PC-9 (cell line): ENCODE measurements around the gene CCDC34. TPM values are rescaled to one million over a fixed set of nuclear protein-coding genes. Genes with fewer than 3 reads are reported as not detected.

Experiments
- BruUV-seq: library from RNA; stranded (reverse); fragments of 400-500 nt; replicated peaks from 2 replicates; lab custom pipeline; 2021; lab: Mats Ljungman, UMichigan
- CTCF ChIA-PET: fragments of 300-600 bp; sonication (Branson Sonifier 250); formaldehyde crosslinking; loops from one replicate; lab custom pipeline; 2022; ENCODE audit warnings: antibody characterized with exemption; lab: Charles Lee
- POLR2A ChIA-PET: fragments of 300-600 bp; sonication (Branson Sonifier 250); formaldehyde crosslinking; loops from one replicate; lab custom pipeline; 2022; ENCODE audit warnings: antibody characterized with exemption; ENCODE audit not compliant: unreplicated experiment; lab: Charles Lee
- DNase-seq, 2 experiments: peaks; one replicate each; pipeline versions ENCODE4 v3.0.0 to v3.0.0-alpha.2; 2015 to 2022; ENCODE audit warnings: mixed read lengths in 1 of 2
- H2AFZ ChIP-seq: fragments of 200-600 bp; sonication (generic); 2 replicates; pipeline ENCODE4 v1.8.1; 2017; ENCODE audit warnings: antibody characterized with exemption
- H3F3A ChIP-seq: fragments of 200-600 bp; sonication (generic); 2 replicates; pipeline ENCODE4 v1.8.1; 2017; ENCODE audit warnings: antibody characterized with exemption, mild to moderate bottlenecking, low read depth; ENCODE audit not compliant: insufficient read depth
- H3K27ac ChIP-seq: fragments of 200-600 bp; sonication (generic); 2 replicates; pipeline ENCODE4 v1.6.1; 2016; ENCODE audit warnings: mixed run types
- H3K27me3 ChIP-seq: fragments of 200-600 bp; sonication (generic); 2 replicates; pipeline ENCODE4 v1.6.1; 2016; ENCODE audit warnings: low read depth, mixed run types; ENCODE audit not compliant: insufficient read depth
- H3K36me3 ChIP-seq: fragments of 200-600 bp; sonication (generic); 2 replicates; pipeline ENCODE4 v1.6.1; 2016; ENCODE audit warnings: low read depth, mixed run types
- H3K4me1 ChIP-seq: fragments of 200-600 bp; sonication (generic); replicated peaks from 2 replicates; pipeline ENCODE4 v1.6.1; 2016; ENCODE audit warnings: mixed run types; ENCODE audit not compliant: insufficient read depth
- H3K4me2 ChIP-seq: fragments of 200-600 bp; sonication (generic); 2 replicates; pipeline ENCODE4 v1.6.1; 2017; ENCODE audit warnings: mixed run types
- H3K4me3 ChIP-seq: fragments of 200-600 bp; sonication (generic); 2 replicates; pipeline ENCODE4 v1.6.1; 2016; ENCODE audit warnings: mixed run types
- H3K79me2 ChIP-seq: fragments of 200-600 bp; sonication (generic); 2 replicates; pipeline ENCODE4 v1.6.1; 2017; ENCODE audit warnings: low read depth, mixed run types
- H3K9me2 ChIP-seq: fragments of 200-600 bp; sonication (generic); 2 replicates; pipeline ENCODE4 v1.8.1; 2017; ENCODE audit warnings: mild to moderate bottlenecking; ENCODE audit not compliant: insufficient read depth
- H3K9me3 ChIP-seq: fragments of 200-600 bp; sonication (generic); 2 replicates; pipeline ENCODE4 v1.8.1; 2016; ENCODE audit warnings: low read depth; ENCODE audit not compliant: insufficient read depth
- H4K20me1 ChIP-seq: fragments of 200-600 bp; sonication (generic); 2 replicates; pipeline ENCODE4 v1.8.1; 2017; ENCODE audit not compliant: insufficient read depth
- CTCF ChIP-seq: fragments of 200-600 bp; sonication (generic); conservative IDR thresholded peaks from 2 replicates; pipeline ENCODE4 v1.6.1; 2017; ENCODE audit warnings: mixed run types, antibody characterized with exemption, mild to moderate bottlenecking, moderate library complexity
- EZH2 ChIP-seq: fragments of 200-600 bp; sonication (generic); IDR thresholded peaks from 2 replicates; pipeline ENCODE4 v1.8.0; 2017; ENCODE audit warnings: antibody characterized with exemption, low read depth
- intact Hi-C: fragments of 100-400 bp; cut with micrococcal nuclease; formaldehyde crosslinking; loops from one replicate; pipeline ENCODE4 v1.10.0; 2022; ENCODE audit not compliant: unreplicated experiment
- total RNA-seq: library from RNA; stranded (reverse); gene quantifications from 2 replicates; pipeline ENCODE4 v1.2.3, GENCODE V29; 2021

Gene CCDC34
- total RNA-seq, 1 experiment from 2014 or later = 33.6 TPM

- no peaks in the 10 kb centered on the region for H3K27me3 ChIP-seq
- ChIA-PET POLR2A (no interaction called here), CTCF (no interaction called here)
- intact Hi-C loops = loop anchor here (10.0 kb wide), 1 partner anchor 177 kb away; no protein-coding TSS in a partner anchor
- H3K36me3 ChIP-seq = no peaks in the 10 kb centered on the region; the same call in 1 of the 2 replicates
- no peak overlapping the region for H2AFZ ChIP-seq
- H3K79me2 ChIP-seq = peaks cover 41% of the 10 kb centered on the region
- H3K4me1 ChIP-seq = peaks cover 65% of the 10 kb centered on the region
- DNase-seq = peak in 1 of 2 experiments; percentile 67
- H3K9me3 ChIP-seq = no peaks in the 10 kb centered on the region
- no peaks in the 10 kb centered on the region for H4K20me1 ChIP-seq
- H3F3A ChIP-seq = peaks cover 42% of the 10 kb centered on the region
- TF ChIP-seq CTCF (no peak), EZH2 (no peak)
- no peak overlapping the region for H3K4me3 ChIP-seq
- no TSS peak for BruUV-seq
- no peaks in the 10 kb centered on the region for H3K9me2 ChIP-seq
- peak overlapping the region; percentile 56 for H3K4me2 ChIP-seq
- H3K27ac ChIP-seq = peak overlapping the region; percentile 66; the same call in 1 of the 2 replicates
Measured at GRCh38 chr11:27391331-27392015, 28.5 kb upstream of the CCDC34 start.

GRCh38 chr11:27390318-27391295, 27.6 kb upstream of the CCDC34 start:
- Histone ChIP-seq H3K36me3 (no peaks in the 10 kb centered on the region; the same call in 1 of the 2 replicates), H3K4me1 (peaks cover 56% of the 10 kb centered on the region), H3F3A (peaks cover 33% of the 10 kb centered on the region), H3K9me2 (no peaks in the 10 kb centered on the region), H3K79me2 (peaks cover 40% of the 10 kb centered on the region), H3K9me3 (no peaks in the 10 kb centered on the region), H2AFZ (no peak overlapping the region), H3K4me3 (no peak overlapping the region), H3K27me3 (no peaks in the 10 kb centered on the region), H4K20me1 (no peaks in the 10 kb centered on the region), H3K4me2 (no peak overlapping the region), H3K27ac (no peak overlapping the region)
- no TSS peak for BruUV-seq
- TF ChIP-seq CTCF = no peak
- TF ChIP-seq EZH2 = no peak
- DNase-seq = no peak
- ChIA-PET CTCF (interaction anchor here (0.6 kb wide), 1 partner anchor 21 kb away, joined by 3 read pairs; no protein-coding TSS in a partner anchor), POLR2A (no interaction called here)
- intact Hi-C loops = loop anchor here (10.0 kb wide), 1 partner anchor 176 kb away; no protein-coding TSS in a partner anchor

GRCh38 chr11:27388869-27389268, 25.9 kb upstream of the CCDC34 start:
- H3K4me3 ChIP-seq = no peak overlapping the region
- no peaks in the 10 kb centered on the region for H3K9me2 ChIP-seq
- H2AFZ ChIP-seq = no peak overlapping the region
- peaks cover 38% of the 10 kb centered on the region for H3K4me1 ChIP-seq
- DNase-seq = no peak
- peaks cover 25% of the 10 kb centered on the region for H3F3A ChIP-seq
- no TSS peak for BruUV-seq
- peaks cover 23% of the 10 kb centered on the region for H3K79me2 ChIP-seq
- intact Hi-C loops = no loop called here
- H3K27ac ChIP-seq = no peak overlapping the region
- no peaks in the 10 kb centered on the region; the same call in 1 of the 2 replicates for H3K36me3 ChIP-seq
- H3K27me3 ChIP-seq = no peaks in the 10 kb centered on the region
- ChIA-PET POLR2A (interaction anchor here (0.6 kb wide), 1 partner anchor 1368 kb away, joined by 4 read pairs; no protein-coding TSS in a partner anchor), CTCF (no interaction called here)
- no peaks in the 10 kb centered on the region for H3K9me3 ChIP-seq
- no peak overlapping the region for H3K4me2 ChIP-seq
- TF ChIP-seq EZH2 (no peak), CTCF (no peak)
- H4K20me1 ChIP-seq = no peaks in the 10 kb centered on the region
